Measurements from ENCODE around the gene ISM1.
A peak's percentile ranks its signal among the peaks of the same experiment; 100 is the strongest.

The ISM1 gene

DNA sequence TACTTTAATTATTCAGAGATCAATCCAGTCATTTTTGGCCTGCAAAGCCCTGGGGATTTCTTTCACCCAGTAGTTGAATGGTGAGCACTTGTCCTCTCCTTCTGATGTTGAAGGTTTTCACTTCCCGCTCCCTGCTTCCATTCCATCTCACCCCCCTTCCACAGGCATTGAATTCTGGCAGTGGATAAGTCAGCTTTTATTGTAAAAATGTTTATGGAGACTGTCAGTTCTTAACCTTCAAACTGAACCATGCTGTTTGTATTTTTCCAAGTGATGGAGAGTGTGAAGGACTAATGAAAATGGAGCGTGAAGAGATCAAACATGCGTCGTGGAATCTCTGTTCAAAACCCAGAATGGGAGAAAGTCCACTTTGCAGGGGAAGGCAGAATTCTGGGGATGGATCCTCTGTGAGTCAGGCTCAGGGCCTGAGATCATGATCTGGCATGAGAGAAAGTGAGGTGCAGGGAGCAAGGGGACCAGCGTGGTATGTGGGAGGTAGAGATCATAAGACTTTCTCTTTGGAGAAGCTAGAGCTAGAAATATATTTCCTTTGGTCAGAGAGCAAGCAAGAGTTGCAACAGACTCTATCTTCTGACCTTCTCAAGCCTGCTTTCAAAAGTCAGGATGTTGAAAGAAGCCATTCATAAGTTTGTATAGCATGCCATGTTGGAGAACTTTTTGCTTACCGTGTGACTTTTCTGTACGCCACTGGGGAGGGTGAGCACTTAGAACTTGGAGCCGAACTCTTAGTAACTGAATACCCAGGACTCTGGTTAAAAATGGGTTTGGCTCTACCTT is 30.2 kb downstream of the ISM1 start:
- Mint-ChIP-seq H3K4me1 (ENCODE audit: low read depth in 2 of 2) (peaks cover 19 to 26% of the 10 kb centered on the region in 2 donors), H3K27me3 (no peaks in the 10 kb centered on the region), H3K9me3 (no peaks in the 10 kb centered on the region), H3K4me3 (no peak overlapping the region), H3K36me3 (ENCODE audit: insufficient read depth) (peaks cover 6% of the 10 kb centered on the region), H3K27ac (no peak overlapping the region)
- ATAC-seq (replicated peaks) (no peak), DNase-seq (no peak)

DNA sequence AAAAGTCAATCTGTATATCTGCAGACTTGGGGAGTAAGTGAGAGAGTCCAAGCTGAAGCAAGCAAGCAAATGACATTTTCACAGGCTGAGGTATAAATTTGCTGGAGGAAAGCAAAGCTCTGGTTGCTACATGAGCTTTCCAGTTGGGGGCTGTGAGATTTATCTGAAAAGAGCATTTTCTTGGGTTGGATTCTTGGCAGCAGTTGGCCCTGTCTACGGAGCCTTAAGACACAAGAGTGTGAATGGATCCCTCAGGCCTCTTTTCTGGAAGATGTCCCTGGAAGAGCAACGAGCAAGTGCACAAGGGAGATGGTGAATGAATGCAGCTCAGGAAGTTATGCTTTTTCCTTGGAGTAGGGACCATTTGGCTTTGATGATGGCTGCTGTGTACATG is 30.8 kb downstream of the ISM1 start:
- peaks cover 6% of the 10 kb centered on the region for H3K36me3 Mint-ChIP-seq (ENCODE audit: insufficient read depth)
- no peak overlapping the region for H3K4me3 Mint-ChIP-seq
- DNase-seq (no peak), ATAC-seq (replicated peaks) (no peak)
- H3K4me1 Mint-ChIP-seq (ENCODE audit: low read depth in 2 of 2) = peaks cover 20 to 22% of the 10 kb centered on the region in 2 donors
- no peaks in the 10 kb centered on the region for H3K27me3 Mint-ChIP-seq
- H3K9me3 Mint-ChIP-seq = no peaks in the 10 kb centered on the region
- H3K27ac Mint-ChIP-seq = no peak overlapping the region

DNA sequence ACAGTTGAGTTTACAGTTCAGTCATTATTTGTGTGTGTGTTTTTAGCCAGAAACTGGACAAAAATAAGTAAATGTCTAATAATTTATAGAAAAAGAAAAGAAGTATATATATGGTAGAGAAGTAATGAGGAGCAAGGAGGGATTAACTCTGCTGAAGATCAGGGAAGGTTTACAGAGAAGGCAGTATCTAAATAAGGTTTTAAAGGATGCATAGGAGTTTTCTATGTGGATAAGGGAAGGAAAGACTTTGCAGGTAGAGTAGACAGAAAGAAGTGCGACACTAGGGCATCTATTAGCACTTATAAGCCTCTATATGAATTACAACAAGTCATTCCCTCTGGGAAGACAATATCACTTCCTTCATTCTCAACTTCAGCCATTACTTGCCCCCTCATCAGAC is 34.3 kb downstream of the ISM1 start:
- Mint-ChIP-seq H3K4me3 (no peak overlapping the region), H3K36me3 (ENCODE audit: insufficient read depth) (no peaks in the 10 kb centered on the region), H3K27me3 (no peaks in the 10 kb centered on the region), H3K27ac (no peak overlapping the region), H3K4me1 (ENCODE audit: low read depth in 2 of 2) (peaks cover 0 to 5% of the 10 kb centered on the region in 2 donors), H3K9me3 (no peaks in the 10 kb centered on the region)
- DNase-seq (no peak), ATAC-seq (replicated peaks) (no peak)

DNA sequence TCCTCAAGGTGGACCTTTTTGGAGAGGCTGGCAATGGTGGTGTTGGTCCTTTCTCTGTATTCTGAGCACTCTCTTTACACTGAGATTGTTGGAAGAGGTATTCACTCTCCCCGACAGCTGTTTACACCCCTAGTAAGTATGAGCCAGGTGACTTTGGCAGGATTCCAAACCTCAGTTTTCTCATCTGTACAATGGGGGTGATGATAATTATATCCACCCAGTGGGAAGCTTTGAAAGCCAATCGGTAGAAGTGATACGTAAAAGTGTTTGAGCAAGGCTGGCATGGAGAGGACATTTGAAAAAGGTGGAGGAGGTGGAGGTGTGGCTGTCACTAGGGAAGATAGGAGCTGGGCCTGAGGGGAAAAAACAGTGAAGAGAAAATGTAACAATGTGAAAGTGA is 35.5 kb downstream of the ISM1 start:
- no peak for ATAC-seq (replicated peaks)

DNA sequence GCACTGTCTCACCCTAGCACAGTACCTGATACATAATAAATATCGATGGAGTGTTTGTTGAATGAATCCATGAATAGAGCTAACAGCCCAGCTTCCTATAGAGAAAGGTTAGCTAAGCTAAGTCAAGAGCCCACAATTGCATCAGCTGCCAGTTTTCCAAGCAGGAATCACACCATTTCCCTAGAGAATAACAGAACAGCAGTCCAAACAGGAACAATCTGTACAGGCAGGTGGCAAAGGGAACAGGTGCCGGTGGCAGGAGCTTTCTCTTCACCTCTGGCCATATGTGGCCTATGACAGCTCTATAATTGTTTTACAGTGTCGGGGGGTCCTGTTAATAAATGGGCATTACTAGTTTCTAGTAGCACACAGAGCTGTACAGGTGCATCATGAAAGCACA is 38.8 kb downstream of the ISM1 start:
- Mint-ChIP-seq H3K4me3 (no peak overlapping the region), H3K27me3 (no peaks in the 10 kb centered on the region)

More for the DNA sequence above, 35.5 kb downstream of the ISM1 start:
- H3K4me1 Mint-ChIP-seq (ENCODE audit: low read depth in 2 of 2) = peaks cover 0 to 5% of the 10 kb centered on the region in 2 donors
- no peak overlapping the region for H3K27ac Mint-ChIP-seq
- no peak for DNase-seq
- H3K36me3 Mint-ChIP-seq (ENCODE audit: insufficient read depth) = no peaks in the 10 kb centered on the region
- H3K27me3 Mint-ChIP-seq = no peaks in the 10 kb centered on the region
- no peaks in the 10 kb centered on the region for H3K9me3 Mint-ChIP-seq
- no peak overlapping the region for H3K4me3 Mint-ChIP-seq

DNA sequence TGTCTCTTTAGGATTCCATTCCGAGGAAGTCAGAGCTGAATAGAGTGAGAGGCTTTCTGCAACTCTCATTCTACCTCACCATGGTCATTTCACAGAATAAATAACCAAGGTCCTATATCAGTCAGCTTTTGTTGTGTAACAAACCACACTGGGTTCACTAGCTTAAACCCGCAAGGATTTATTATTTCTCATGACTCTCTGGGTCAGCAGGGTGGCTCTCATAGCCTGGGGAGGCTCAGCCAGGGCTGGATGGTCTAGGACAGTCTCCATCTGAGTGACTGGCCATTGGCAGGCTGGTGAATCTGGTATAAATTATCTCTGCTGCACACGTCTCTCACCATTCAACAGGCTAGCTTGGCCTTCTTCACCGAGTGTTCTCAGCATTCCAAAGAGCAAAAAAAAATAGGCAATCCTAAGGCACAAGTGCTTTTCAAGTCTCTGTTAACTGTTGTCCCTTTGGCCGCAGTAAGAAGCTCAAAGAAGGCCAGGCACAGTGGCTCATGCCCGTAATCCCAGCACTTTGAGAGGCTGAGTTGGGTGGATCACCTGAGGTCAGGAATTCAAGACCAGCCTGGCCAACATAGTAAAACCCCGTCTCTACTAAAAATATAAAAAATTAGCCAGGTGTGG is 39.7 kb downstream of the ISM1 start:
- Mint-ChIP-seq H3K27ac (peak overlapping the region in 1 of 2 donors; percentile 44), H3K9me3 (no peaks in the 10 kb centered on the region), H3K4me3 (no peak overlapping the region), H3K27me3 (no peaks in the 10 kb centered on the region), H3K4me1 (ENCODE audit: low read depth in 2 of 2) (peaks cover 0 to 5% of the 10 kb centered on the region in 2 donors), H3K36me3 (ENCODE audit: insufficient read depth) (no peaks in the 10 kb centered on the region)
- DNase-seq (no peak), ATAC-seq (replicated peaks) (no peak)

More for the DNA sequence above, 38.8 kb downstream of the ISM1 start:
- Mint-ChIP-seq H3K9me3 (no peaks in the 10 kb centered on the region), H3K27ac (no peak overlapping the region), H3K36me3 (ENCODE audit: insufficient read depth) (no peaks in the 10 kb centered on the region), H3K4me1 (ENCODE audit: low read depth in 2 of 2) (peaks cover 0 to 5% of the 10 kb centered on the region in 2 donors)
- ATAC-seq (replicated peaks) (no peak), DNase-seq (no peak)

DNA sequence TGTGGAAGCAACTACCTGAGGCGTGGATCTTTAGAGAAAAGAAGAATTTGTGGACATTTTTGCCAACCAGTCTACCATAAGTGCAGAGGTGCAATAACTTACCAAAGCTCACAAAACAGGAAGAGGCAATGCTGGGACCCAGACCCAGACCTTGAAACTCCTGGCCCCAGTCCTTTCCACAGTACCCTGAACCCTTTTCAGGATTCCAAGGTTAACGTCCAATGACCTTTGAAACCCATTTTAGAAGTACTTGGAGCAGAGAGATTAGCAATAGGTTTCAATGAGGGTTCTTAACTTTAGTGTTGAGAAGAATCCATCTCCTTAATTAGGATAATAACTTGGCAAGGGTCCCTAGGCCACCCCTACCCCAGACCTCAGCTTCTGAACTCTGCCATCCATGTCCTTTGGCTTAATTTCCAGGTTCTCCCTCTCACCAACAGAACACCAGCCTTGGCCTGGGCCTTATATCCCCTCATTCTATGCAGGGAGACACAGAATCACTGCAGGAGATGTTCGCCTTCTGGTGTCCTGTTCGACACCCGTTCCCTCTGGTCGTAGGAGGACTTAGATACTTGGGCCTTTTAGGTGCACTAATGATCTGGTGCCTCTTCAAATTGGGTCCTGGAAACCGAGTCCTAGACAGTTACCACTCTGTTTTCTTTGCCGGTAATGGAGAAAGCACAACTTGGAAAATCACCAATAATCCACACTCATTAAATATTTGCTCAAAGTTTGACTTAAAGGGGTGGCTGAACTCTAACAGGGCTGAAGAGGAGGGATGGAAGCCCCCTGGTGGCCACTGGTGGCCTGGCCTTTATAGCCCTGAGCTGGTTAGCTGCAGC is 40.6 kb downstream of the ISM1 start:
- no peaks in the 10 kb centered on the region for H3K27me3 Mint-ChIP-seq
- no peaks in the 10 kb centered on the region for H3K9me3 Mint-ChIP-seq
- H3K27ac Mint-ChIP-seq = peak overlapping the region in 1 of 2 donors; percentile 44
- DNase-seq = peak; percentile 12 to 35 (median 27)
- peaks cover 0 to 3% of the 10 kb centered on the region in 2 donors for H3K4me1 Mint-ChIP-seq (ENCODE audit: low read depth in 2 of 2)
- H3K4me3 Mint-ChIP-seq = no peak overlapping the region
- H3K36me3 Mint-ChIP-seq (ENCODE audit: insufficient read depth) = no peaks in the 10 kb centered on the region
- peak; percentile 67 for ATAC-seq (replicated peaks)

DNA sequence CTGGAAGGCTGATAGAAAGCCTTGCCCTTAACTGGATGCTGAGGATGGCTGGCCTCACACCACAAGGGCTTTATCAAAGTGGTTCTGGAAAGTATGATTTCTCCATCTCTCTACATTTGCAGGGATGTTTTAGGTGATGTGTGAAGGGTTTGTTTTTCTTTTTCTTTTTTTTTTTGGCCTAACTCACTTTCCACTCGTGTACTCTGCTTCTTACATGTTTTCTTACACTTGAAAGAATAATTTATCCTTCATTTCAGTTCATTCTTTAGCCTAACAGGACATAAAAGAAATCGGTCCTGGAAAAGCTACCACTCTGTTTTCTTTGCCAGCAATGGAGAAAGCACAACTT is 41.2 kb downstream of the ISM1 start:
- Mint-ChIP-seq H3K4me1 (ENCODE audit: low read depth in 2 of 2) (peaks cover 0 to 3% of the 10 kb centered on the region in 2 donors), H3K27me3 (no peaks in the 10 kb centered on the region), H3K4me3 (no peak overlapping the region), H3K36me3 (ENCODE audit: insufficient read depth) (no peaks in the 10 kb centered on the region), H3K9me3 (no peaks in the 10 kb centered on the region), H3K27ac (no peak overlapping the region)
- ATAC-seq (replicated peaks) (no peak), DNase-seq (no peak)

DNA sequence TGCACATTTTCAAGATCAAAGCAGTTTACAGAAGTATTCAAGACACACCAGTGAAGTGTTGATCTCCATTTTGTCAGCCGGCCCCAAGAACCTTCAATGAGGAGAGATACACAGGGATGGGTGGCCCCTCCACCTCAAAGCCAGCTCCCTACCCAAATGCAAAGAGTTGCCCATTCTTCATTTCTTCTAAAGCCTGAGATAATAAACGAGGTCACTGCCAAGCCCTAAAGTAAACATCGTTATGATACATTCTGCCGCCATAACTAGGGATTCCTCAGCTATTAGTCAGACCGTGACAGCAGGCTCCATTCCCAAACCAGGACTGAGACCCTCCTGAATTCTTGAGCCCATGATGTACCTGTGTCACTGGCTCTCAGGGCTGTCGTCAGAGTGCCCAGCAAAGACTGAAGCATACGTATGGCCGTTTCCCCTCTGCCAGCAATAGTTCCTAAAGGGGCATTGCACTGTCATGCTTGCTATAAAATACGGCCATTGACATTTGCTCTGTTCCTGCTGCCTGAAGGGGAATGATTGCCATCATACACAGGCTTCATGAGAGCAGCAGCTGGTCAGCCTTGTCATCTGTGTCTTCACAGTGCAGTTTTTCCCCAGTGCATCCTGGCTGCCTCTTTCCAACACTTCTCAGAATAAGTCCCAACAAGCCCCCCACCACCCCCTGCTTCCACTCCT is 41.7 kb downstream of the ISM1 start:
- H3K36me3 Mint-ChIP-seq (ENCODE audit: insufficient read depth) = no peaks in the 10 kb centered on the region
- DNase-seq = no peak
- no peak overlapping the region for H3K27ac Mint-ChIP-seq
- H3K4me1 Mint-ChIP-seq (ENCODE audit: low read depth in 2 of 2) = peaks cover 0 to 3% of the 10 kb centered on the region in 2 donors
- no peaks in the 10 kb centered on the region for H3K9me3 Mint-ChIP-seq
- ATAC-seq (replicated peaks) = no peak
- no peak overlapping the region for H3K4me3 Mint-ChIP-seq
- H3K27me3 Mint-ChIP-seq = no peaks in the 10 kb centered on the region

DNA sequence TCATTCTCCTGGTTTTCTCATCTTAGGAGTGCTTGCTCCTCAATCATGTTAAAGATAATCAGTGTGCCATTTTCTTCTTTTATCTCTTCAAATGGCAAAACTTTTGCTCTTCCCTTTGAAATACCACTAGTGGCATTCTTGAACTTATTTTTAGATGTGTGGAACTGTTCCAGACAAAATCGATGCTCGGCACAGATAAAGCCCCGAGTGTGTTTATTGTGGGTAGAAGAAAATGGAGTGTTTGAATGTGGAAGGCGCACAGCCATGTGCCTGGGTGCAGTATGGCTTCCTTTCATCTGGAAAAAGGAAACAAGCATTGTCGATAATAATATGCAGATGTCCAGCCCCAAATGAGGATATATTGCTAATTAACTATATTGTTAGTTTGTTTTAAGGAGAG is 42.4 kb downstream of the ISM1 start:
- no peaks in the 10 kb centered on the region for H3K36me3 Mint-ChIP-seq (ENCODE audit: insufficient read depth)
- no peak overlapping the region for H3K4me3 Mint-ChIP-seq
- no peaks in the 10 kb centered on the region for H3K9me3 Mint-ChIP-seq
- DNase-seq (no peak), ATAC-seq (replicated peaks) (no peak)
- H3K27me3 Mint-ChIP-seq = no peaks in the 10 kb centered on the region
- H3K4me1 Mint-ChIP-seq (ENCODE audit: low read depth in 2 of 2) = peaks cover 0 to 3% of the 10 kb centered on the region in 2 donors
- H3K27ac Mint-ChIP-seq = no peak overlapping the region

DNA sequence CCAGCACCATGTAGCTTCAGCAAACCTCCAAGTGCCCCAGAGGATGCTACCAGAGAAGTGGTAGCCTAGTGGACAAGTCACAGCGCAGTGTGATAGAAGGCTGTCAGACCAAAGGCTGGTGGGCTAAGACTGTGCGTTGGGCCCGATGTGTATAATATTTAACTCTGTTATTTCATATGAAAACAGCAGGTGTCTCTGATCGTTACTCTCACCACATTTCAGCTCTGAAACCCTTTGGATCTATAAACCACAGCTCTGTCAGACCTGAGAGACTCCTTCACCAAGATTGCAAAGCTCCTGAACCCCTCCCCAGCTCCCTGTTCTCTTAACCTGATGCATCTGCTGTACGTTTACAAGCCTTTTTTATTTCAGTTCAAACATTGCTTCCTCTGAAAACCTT is 43.8 kb downstream of the ISM1 start:
- H3K4me1 Mint-ChIP-seq (ENCODE audit: low read depth in 2 of 2) = peaks cover 0 to 1% of the 10 kb centered on the region in 2 donors
- DNase-seq (no peak), ATAC-seq (replicated peaks) (no peak)
- no peak overlapping the region for H3K4me3 Mint-ChIP-seq
- no peak overlapping the region for H3K27ac Mint-ChIP-seq
- no peaks in the 10 kb centered on the region for H3K36me3 Mint-ChIP-seq (ENCODE audit: insufficient read depth)
- no peaks in the 10 kb centered on the region for H3K9me3 Mint-ChIP-seq
- H3K27me3 Mint-ChIP-seq = peaks cover 0 to 4% of the 10 kb centered on the region in 2 donors

DNA sequence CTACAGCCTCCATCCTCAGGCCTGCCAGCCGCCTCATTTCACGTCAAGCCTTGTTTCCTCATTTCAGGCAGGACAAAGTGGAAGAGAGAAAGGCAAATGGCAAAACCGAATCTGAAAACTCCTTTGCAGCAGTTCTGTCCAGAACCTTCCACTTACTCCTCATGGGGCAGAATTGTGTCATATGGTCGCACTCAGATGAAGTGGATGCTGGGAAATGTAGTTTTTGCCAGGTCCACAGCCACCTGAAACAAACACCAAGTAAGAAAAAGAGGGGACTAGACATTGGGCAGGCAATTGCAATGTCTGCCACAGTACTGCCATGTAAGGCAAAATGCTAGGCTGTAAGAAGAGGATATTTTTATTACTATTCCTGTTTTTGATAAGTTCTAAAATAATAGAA is 44.9 kb downstream of the ISM1 start:
- H3K9me3 Mint-ChIP-seq = no peaks in the 10 kb centered on the region
- no peak overlapping the region for H3K27ac Mint-ChIP-seq
- ATAC-seq (replicated peaks) (no peak), DNase-seq (no peak)
- no peaks in the 10 kb centered on the region for H3K4me1 Mint-ChIP-seq (ENCODE audit: low read depth in 2 of 2)
- H3K36me3 Mint-ChIP-seq (ENCODE audit: insufficient read depth) = no peaks in the 10 kb centered on the region
- no peak overlapping the region for H3K4me3 Mint-ChIP-seq
- H3K27me3 Mint-ChIP-seq = peaks cover 0 to 6% of the 10 kb centered on the region in 2 donors

DNA sequence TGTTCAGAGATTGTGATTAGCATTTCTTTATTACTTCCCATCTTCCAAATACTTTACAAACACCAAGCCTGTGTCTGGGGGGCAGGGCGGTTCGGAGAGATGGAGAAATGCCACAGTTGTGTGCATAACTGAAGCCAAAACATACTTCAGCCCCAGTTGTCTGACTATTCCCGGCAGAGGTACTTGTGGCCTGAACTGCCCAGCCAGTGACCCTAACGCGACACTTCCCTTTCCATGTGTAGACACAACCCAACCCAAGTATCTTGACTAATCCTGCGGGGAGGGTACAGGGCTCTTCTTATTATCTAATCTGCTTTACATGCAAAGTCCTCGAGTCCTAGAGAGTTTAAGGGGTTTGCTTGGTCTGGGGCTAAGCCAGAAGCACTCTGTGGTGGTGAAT is 46.2 kb downstream of the ISM1 start:
- no peak overlapping the region for H3K4me3 Mint-ChIP-seq
- ATAC-seq (replicated peaks) (no peak), DNase-seq (no peak)
- H3K36me3 Mint-ChIP-seq (ENCODE audit: insufficient read depth) = no peaks in the 10 kb centered on the region
- H3K27ac Mint-ChIP-seq = no peak overlapping the region
- H3K27me3 Mint-ChIP-seq = peaks cover 0 to 13% of the 10 kb centered on the region in 2 donors
- no peaks in the 10 kb centered on the region for H3K9me3 Mint-ChIP-seq
- H3K4me1 Mint-ChIP-seq (ENCODE audit: low read depth in 2 of 2) = no peaks in the 10 kb centered on the region
